NCI-H82 treated with DMSO at 0.1 percent for 48 hours (cell line): ENCODE data around the gene SLC35F3.

Experiments
- DNase-seq: peaks from one replicate; lab custom pipeline; 2025; ENCODE audit not compliant: unreplicated experiment; lab: John Stamatoyannopoulos, UW

The SLC35F3 gene

DNA sequence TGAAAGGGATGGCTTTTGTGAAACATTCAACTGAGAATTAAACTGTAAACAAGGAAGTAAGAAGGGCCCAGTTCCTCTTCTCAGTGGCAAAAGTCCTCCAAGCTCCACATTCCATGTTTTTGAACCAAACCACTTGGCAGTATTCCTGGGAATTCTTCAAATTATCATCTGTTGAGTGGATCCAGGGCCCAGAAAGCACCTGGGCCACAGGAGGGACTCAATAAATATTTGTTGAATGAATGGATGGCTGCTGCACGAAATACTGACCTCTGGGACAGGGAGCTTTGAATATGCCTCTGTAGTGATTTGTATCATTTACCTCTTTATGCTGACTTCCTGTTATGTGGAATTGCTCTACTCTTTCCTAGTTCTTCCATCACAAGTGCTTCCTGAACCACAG is 4.7 kb downstream of the SLC35F3 start:
- DNase-seq, result no peak

DNA sequence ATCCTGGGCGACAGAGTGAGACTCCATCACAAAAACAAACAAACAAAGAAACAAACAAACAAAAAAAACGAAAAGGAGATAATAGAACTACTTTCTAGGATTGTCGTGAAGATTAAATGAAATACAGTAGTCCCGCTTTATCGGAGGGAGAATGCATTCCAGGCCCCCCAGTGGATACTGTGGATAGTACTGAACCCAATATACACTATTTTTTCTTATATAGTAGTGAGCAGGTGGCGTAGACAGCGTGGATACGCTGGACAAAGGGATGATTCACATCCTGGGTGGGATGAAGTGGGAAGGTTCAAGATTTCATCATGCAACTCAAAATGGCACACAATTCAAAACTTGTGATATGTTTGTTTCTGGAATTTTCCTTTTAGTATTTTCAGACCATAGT is 8.0 kb downstream of the SLC35F3 start:
- no peak for DNase-seq

GRCh38 chr1:233912909-233913308 is 8.4 kb downstream of the SLC35F3 start:
- DNase-seq, result no peak

GRCh38 chr1:233916706-233917105 is 12.2 kb downstream of the SLC35F3 start:
- no peak for DNase-seq

- no peak for DNase-seq
These were observed 15.3 kb downstream of the SLC35F3 start for GRCh38 chr1:233919786-233920185.

DNA sequence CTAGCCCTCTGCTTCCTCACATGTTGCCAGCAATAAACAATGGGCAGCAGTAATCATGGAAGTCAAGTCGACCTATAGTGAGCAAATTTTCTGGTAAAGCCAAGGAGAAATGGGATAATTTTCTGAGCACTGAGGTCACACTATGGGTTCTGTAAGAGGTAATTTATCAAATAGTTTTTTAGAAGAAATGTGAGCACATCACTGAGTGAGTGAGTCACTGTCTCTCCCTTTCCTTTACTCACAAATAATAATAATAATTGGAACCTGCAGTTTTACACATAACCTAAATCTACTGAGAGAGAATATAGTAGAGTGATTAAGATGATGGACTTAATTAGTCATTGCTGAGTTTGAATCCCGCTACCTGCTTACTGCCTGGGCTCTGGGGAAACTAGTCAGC is 23.6 kb downstream of the SLC35F3 start:
- no peak for DNase-seq

GRCh38 chr1:233933339-233933738 is 28.9 kb downstream of the SLC35F3 start:
- DNase-seq, result no peak

GRCh38 chr1:233935297-233935868 is 30.9 kb downstream of the SLC35F3 start:
- no peak for DNase-seq

DNA sequence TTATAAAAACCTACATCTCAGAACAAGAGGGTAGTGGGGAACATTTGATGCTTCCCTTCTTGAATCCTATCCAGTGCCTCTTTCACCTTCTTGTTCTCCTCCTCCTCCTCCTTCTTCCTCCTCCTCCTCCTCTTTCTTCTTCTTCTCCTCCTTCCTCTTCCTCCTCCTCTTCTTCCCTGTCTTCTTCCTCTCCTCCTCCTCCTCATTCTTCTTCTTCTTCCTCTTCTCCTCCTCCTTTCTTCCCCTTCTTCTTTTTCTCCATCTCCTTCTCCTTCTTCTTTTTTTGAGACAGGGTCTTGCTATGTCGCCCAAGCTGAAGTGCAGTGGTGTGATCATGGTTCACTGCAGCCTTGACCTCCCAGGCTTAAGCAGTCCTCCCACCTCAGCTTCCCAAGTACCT is 31.9 kb downstream of the SLC35F3 start:
- no peak for DNase-seq

DNA sequence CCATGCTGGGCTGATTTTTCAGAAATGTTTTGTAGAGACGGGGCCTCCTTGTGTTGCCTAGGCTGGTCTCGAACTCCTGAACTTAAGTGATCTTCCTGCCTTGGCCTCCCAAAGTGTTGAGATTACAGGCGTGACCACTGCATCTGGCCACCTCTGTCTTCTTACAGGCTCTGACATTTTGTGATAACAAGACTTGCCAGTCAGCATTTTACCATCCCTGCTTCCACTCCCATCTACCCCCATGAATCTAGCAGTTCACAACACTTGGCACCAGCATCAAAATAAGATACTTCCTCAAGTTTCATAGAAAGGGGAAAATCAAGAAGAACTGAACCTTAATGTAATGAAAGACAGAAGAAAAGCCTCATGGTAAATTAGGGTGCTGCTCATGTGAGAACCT is 32.4 kb downstream of the SLC35F3 start:
- DNase-seq, result no peak

DNA sequence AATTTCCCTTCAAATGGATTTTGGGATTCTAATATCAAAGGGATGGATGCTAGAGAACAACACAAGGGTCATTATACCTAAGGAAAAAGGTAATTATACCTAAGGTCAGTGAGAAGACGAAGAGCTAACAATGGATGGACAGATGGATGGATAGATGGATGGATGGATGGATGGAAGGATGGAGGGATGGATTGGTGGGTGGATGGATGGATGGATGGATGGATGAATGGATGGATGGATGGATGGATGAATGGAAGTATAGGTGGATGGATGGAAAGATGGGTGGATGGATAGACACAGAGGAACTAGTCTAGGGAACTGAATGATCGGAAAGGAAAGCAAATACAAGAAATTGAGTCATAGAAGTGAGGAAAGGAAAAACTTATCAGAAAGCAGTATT is 34.0 kb downstream of the SLC35F3 start:
- no peak for DNase-seq

- DNase-seq, result no peak
These were observed 35.0 kb downstream of the SLC35F3 start for GRCh38 chr1:233939451-233939850.

DNA sequence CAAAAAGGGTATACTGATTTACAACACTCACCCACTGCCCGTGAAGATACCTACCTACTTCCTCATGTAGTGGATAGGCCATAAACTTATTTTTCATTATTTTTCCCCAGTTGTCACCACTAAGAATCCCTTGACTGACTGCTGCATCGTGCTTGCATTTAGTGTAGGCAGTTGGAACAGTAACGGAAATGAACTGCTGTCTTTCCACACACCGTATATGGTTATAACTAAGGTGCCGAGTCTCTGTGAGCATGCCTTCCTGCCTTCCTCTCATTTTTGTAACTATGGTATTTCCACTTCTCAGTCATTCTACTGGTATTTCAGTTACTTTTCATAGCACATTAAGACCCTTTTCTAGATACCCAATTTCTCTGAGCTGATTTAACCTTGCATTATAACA is 36.4 kb downstream of the SLC35F3 start:
- no peak for DNase-seq

GRCh38 chr1:233944601-233945000 is 40.1 kb downstream of the SLC35F3 start:
- no peak for DNase-seq

DNA sequence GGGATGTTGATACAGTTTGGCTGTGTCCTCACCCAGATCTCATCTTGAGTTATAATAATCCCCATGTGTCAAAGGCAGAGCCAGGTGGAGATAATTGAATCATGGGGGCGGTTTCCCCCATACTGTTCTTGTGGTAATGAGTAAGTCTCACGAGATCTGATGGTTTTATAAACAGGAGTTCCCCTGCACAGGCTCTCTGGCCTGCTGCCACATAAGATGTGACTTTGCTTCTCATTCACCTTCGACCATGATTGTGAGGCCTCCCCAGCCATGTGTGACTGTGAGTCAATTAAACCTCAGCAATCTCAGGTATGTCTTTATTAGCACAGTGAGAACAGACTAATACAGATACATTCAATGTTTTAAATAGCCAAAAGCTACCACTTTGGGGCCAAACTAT is 41.1 kb downstream of the SLC35F3 start:
- no peak for DNase-seq

GRCh38 chr1:233945979-233946378 is 41.5 kb downstream of the SLC35F3 start:
- no peak for DNase-seq

DNA sequence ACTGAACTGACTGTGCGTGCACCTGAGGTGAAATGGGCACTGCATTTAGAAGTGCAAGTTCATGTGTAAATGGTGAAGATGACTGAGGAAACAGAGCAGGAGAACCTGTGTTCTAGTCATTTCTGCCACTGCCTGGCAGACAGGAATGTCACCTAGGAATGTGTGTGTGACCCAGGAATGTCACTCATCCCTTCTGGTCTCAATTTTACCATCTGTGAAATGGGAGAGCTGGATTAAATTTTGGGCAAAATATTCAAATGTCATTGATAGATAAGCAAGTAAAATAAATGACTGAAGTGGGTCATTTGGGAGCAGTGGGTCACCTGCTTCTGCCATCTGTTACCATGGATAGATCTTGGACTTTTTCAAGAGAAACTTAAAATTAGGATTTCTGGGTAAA is 42.2 kb downstream of the SLC35F3 start:
- DNase-seq, result no peak

- DNase-seq, result no peak
These were observed 47.3 kb downstream of the SLC35F3 start for GRCh38 chr1:233951804-233952203.

GRCh38 chr1:233957691-233958090 is 53.2 kb downstream of the SLC35F3 start:
- no peak for DNase-seq

- DNase-seq, result no peak
These were observed 54.6 kb downstream of the SLC35F3 start for GRCh38 chr1:233959102-233959501.

- no peak for DNase-seq
These were observed 55.5 kb downstream of the SLC35F3 start for GRCh38 chr1:233959971-233960370.

- no peak for DNase-seq
These were observed 55.9 kb downstream of the SLC35F3 start for GRCh38 chr1:233960386-233960785.

DNA sequence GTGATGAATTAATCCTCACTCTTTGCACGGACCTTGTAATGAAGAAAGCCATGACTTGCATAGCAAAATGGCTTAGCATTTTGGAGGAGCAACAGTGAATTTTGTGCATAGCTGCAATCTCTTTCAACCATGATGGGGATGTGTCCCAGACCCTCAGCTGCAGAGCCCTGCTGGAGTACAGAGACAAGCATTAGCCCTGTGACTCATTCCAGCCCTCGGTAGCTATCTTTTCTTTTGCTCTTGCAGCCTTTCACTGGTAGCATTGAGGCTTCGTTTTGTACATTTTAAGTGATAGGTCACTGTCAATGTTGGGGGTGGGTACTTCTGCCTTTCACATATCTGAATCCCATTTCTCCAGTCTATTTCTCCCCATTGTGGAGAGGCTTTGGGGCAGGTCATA is 58.4 kb downstream of the SLC35F3 start:
- no peak for DNase-seq

DNA sequence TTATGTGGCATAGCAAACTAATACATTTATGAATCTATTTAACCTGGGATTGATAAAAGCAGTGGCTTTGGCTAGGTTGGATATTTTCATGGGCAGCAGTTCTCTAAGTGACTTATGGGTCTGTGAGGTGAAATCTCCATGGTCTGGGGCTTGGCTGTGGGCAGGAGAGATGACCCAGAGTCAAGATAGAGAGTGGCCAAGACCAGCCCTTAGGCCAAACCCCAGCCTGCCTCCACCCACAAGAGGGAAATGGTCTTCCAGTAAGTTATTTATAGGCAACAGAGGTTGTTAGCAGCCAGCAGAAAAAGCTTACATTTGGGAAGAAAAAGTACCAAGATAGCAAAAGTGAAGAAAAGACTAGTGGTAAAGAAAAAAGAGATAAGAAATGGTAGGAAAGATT is 61.4 kb downstream of the SLC35F3 start:
- DNase-seq, result no peak
